Measurements from ENCODE around the gene PPP1R14C. TPM values are rescaled to one million over a fixed set of nuclear protein-coding genes. Genes with fewer than 3 reads are reported as not detected.

Gene PPP1R14C
- polyA plus RNA-seq, 2 of the 4 experiments (the other 2 are of a cell fraction), result 0.34 to 0.43 TPM

DNA sequence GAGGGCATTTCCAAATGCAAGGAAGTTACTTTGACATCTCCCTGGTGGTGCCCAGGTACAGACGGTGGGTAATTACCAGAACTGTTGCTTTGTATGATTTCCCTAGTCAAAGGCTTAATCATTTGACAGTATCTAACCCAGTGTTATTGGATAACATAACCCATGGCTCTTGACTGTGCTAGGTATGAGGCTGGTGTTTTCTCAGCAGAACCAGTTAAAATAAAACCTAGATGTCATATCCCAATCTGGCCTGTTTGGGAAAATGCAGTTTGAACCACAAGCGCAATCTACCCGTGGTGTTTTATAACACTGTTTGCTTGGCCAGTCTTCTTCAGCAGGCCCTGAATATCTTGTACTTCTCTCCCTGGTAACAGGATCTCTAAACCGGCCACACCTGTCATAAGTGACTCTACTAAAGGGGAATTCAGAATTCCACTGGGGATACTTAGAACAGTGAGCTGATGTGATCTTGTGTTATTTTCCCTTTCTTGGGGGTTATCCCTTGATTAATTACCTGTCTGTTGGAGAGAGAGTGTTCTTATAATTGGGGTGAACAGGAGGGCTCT is 32.8 kb downstream of the PPP1R14C start:
- WGBS (ENCODE audit: missing lambda C conversion rate), result 78% methylated on average over 4 of the region's 4 CpGs
- TF ChIP-seq ESRRA (IDR thresholded peaks at IDR 0.05; ENCODE audit: borderline replicate concordance, low read length), result no peak
- no peak for TF ChIP-seq FOSB (CRISPR knock-in tag; IDR thresholded peaks at IDR 0.05)
- Histone ChIP-seq H3K27ac (no peak overlapping the region; a peak in 1 of 6 replicates), H3K4me3 (no peak overlapping the region), H3K4me1 (peaks cover 13% of the 10 kb centered on the region; the same call in 2 of the 3 replicates), H3K9me3 (no peaks in the 10 kb centered on the region), H3K4me2 (no peak overlapping the region)
- FAIRE-seq, result no peak
- POLR2A ChIA-PET, result no interaction called here
- CTCF ChIA-PET, result no interaction called here
- no peak for DNase-seq (ENCODE audit: low read depth in 1 of 2, low spot score in 1 of 2)
- ATAC-seq, result no peak

DNA sequence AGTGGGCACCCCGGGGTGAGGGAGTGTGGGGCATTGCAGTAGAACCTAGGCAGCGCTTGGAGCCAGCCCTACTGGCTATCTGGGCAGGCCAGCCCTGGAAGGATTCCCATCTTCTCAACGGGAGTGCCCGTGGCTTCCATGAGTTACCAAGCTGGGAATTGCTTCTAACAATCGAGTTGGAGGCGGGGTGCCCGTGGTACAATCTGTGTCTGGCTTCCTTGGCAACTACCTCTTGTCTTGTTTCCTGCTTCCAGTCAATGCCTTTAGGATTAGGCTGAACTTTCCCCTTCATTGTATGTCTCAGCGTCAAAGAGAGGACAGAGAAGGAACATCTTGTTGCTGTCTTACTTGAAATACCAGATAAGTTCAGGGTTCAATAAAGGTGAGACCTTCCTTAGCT is 33.3 kb downstream of the PPP1R14C start:
- ChIA-PET CTCF (no interaction called here), POLR2A (no interaction called here)
- DNase-seq (ENCODE audit: low read depth in 1 of 2, low spot score in 1 of 2) (no peak), FAIRE-seq (no peak), ATAC-seq (no peak)
- Histone ChIP-seq H3K9me3 (no peaks in the 10 kb centered on the region), H3K4me3 (no peak overlapping the region), H3K27ac (no peak overlapping the region; a peak in 1 of 6 replicates), H3K4me1 (peaks cover 13% of the 10 kb centered on the region; the same call in 2 of the 3 replicates), H3K4me2 (no peak overlapping the region)
- WGBS (ENCODE audit: missing lambda C conversion rate), result 60% methylated on average over 5 of the region's 8 CpGs
- no peak for TF ChIP-seq JUNB (IDR thresholded peaks at IDR 0.05)
- no peak for TF ChIP-seq GATA3 (IDR thresholded peaks at IDR 0.05; ENCODE audit: borderline replicate concordance)
- TF ChIP-seq HOXB5 (CRISPR knock-in tag; IDR thresholded peaks at IDR 0.05), result no peak
- TF ChIP-seq RFX5 (IDR thresholded peaks at IDR 0.05), result no peak
- TF ChIP-seq, protein P1, sequence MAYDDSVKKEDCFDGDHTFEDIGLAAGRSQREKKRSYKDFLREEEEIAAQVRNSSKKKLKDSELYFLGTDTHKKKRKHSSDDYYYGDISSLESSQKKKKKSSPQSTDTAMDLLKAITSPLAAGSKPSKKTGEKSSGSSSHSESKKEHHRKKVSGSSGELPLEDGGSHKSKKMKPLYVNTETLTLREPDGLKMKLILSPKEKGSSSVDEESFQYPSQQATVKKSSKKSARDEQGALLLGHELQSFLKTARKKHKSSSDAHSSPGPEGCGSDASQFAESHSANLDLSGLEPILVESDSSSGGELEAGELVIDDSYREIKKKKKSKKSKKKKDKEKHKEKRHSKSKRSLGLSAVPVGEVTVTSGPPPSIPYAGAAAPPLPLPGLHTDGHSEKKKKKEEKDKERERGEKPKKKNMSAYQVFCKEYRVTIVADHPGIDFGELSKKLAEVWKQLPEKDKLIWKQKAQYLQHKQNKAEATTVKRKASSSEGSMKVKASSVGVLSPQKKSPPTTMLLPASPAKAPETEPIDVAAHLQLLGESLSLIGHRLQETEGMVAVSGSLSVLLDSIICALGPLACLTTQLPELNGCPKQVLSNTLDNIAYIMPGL (CRISPR knock-in tag; IDR thresholded peaks at IDR 0.05; ENCODE audit: borderline replicate concordance), result no peak
- TF ChIP-seq, protein P2, sequence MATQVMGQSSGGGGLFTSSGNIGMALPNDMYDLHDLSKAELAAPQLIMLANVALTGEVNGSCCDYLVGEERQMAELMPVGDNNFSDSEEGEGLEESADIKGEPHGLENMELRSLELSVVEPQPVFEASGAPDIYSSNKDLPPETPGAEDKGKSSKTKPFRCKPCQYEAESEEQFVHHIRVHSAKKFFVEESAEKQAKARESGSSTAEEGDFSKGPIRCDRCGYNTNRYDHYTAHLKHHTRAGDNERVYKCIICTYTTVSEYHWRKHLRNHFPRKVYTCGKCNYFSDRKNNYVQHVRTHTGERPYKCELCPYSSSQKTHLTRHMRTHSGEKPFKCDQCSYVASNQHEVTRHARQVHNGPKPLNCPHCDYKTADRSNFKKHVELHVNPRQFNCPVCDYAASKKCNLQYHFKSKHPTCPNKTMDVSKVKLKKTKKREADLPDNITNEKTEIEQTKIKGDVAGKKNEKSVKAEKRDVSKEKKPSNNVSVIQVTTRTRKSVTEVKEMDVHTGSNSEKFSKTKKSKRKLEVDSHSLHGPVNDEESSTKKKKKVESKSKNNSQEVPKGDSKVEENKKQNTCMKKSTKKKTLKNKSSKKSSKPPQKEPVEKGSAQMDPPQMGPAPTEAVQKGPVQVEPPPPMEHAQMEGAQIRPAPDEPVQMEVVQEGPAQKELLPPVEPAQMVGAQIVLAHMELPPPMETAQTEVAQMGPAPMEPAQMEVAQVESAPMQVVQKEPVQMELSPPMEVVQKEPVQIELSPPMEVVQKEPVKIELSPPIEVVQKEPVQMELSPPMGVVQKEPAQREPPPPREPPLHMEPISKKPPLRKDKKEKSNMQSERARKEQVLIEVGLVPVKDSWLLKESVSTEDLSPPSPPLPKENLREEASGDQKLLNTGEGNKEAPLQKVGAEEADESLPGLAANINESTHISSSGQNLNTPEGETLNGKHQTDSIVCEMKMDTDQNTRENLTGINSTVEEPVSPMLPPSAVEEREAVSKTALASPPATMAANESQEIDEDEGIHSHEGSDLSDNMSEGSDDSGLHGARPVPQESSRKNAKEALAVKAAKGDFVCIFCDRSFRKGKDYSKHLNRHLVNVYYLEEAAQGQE (IDR thresholded peaks at IDR 0.05), result no peak
- TF ChIP-seq HOXB13 (CRISPR knock-in tag; IDR thresholded peaks at IDR 0.05; ENCODE audit: low read depth), result no peak

DNA sequence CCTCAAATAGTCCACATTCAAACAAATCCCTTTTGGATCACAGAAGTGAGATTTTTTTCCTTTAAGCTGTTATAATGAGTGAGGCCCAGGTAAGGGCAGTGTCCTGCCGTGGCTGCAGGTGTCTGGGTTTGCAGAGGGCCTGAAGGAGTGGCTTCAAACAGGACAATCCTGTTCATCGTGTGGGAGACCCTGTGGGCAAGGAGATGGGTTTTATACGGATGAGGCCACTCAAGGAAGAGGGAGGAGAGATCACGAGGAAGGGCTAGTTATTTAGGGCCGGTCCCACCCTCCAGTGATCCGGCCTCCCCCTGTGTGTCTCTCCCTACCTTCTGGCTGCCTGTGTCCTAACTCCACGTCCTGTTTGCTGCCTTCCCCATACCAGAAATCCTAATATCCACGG is 33.8 kb downstream of the PPP1R14C start:
- ATAC-seq, result no peak
- Histone ChIP-seq H3K4me2 (no peak overlapping the region), H3K9me3 (no peaks in the 10 kb centered on the region), H3K4me1 (peaks cover 13% of the 10 kb centered on the region; the same call in 2 of the 3 replicates), H3K4me3 (no peak overlapping the region), H3K27ac (no peak overlapping the region; a peak in 1 of 6 replicates)
- TF ChIP-seq EHF (CRISPR knock-in tag; IDR thresholded peaks at IDR 0.05) (no peak), TFCP2L1 (CRISPR knock-in tag; IDR thresholded peaks at IDR 0.05) (no peak), KDM1A (IDR thresholded peaks at IDR 0.05; ENCODE audit: low read depth) (no peak), ZSCAN20 (CRISPR knock-in tag; IDR thresholded peaks at IDR 0.05) (no peak), EHMT2 (IDR thresholded peaks at IDR 0.05; ENCODE audit: low read depth) (no peak), PHF8 (IDR thresholded peaks at IDR 0.05; ENCODE audit: borderline replicate concordance, low read depth) (no peak), MAZ (IDR thresholded peaks at IDR 0.05; ENCODE audit: borderline replicate concordance, low read depth, low read length) (no peak), RNF2 (IDR thresholded peaks at IDR 0.05; ENCODE audit: borderline replicate concordance, low read depth) (no peak), ZFP36 (IDR thresholded peaks at IDR 0.05; ENCODE audit: borderline replicate concordance, partially characterized antibody) (no peak), JUNB (IDR thresholded peaks at IDR 0.05) (no peak), HOXB13 (CRISPR knock-in tag; IDR thresholded peaks at IDR 0.05; ENCODE audit: low read depth) (no peak), RCOR1 (IDR thresholded peaks at IDR 0.05; ENCODE audit: low read depth, low read length) (no peak), NR3C1 (IDR thresholded peaks at IDR 0.05) (no peak), MYC (IDR thresholded peaks at IDR 0.05; ENCODE audit: borderline replicate concordance, low read length) (no peak)
- TF ChIP-seq, protein P3, sequence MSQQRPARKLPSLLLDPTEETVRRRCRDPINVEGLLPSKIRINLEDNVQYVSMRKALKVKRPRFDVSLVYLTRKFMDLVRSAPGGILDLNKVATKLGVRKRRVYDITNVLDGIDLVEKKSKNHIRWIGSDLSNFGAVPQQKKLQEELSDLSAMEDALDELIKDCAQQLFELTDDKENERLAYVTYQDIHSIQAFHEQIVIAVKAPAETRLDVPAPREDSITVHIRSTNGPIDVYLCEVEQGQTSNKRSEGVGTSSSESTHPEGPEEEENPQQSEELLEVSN (IDR thresholded peaks at IDR 0.05; ENCODE audit: borderline replicate concordance, low read depth), result no peak
- TF ChIP-seq, protein P4, sequence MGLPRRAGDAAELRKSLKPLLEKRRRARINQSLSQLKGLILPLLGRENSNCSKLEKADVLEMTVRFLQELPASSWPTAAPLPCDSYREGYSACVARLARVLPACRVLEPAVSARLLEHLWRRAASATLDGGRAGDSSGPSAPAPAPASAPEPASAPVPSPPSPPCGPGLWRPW (IDR thresholded peaks at IDR 0.05), result no peak
- WGBS (ENCODE audit: missing lambda C conversion rate), result 77% methylated on average over 8 of the region's 8 CpGs
- ChIA-PET CTCF (no interaction called here), POLR2A (no interaction called here)
- FAIRE-seq, result no peak
- DNase-seq (ENCODE audit: low read depth in 1 of 2, low spot score in 1 of 2), result no peak
